Measurements from ENCODE around the gene IFT80. TPM values are rescaled to one million over a fixed set of nuclear protein-coding genes. Genes with fewer than 3 reads are reported as not detected.
"Not testable (repeated sequence)": the region's sequence is repeated elsewhere in the genome, so short reads cannot be mapped to it uniquely, and the experiment has no call there.

Gene IFT80
- total and polyA plus RNA-seq, 3 experiments from 2014 or later = 3.0 to 12.9 (median 9.4) TPM

GRCh38 chr3:160343132-160343531, 55.9 kb downstream of the IFT80 start:
- H3K9me3 Mint-ChIP-seq = peaks cover 0 to under 1% (median 0%) of the 10 kb centered on the region in 5 donors
- no peak overlapping the region for H3K4me3 ChIP-seq (ENCODE audit: low read length)
- CTCF ChIA-PET = interaction anchor here (1.3 kb wide), 1 partner anchor 311 kb away, joined by 3 read pairs; no protein-coding TSS in a partner anchor

GRCh38 chr3:160340351-160340750, 58.7 kb downstream of the IFT80 start:
- Histone ChIP-seq H3K4me1 (ENCODE audit: insufficient read depth, low read length) (no peaks in the 10 kb centered on the region), H3K9me3 (ENCODE audit: low read length) (no peaks in the 10 kb centered on the region), H3K36me3 (ENCODE audit: insufficient read depth, low read length) (no peaks in the 10 kb centered on the region), H3K27me3 (ENCODE audit: insufficient read depth, low read length, poor library complexity, severe bottlenecking) (no peaks in the 10 kb centered on the region), H3K27ac (ENCODE audit: low read depth, low read length) (no peak overlapping the region), H3K4me3 (ENCODE audit: low read length) (no peak overlapping the region)
- Mint-ChIP-seq H3K4me1 (no peaks in the 10 kb centered on the region), H3K36me3 (peaks cover 6 to 15% (median 14%) of the 10 kb centered on the region in 3 donors), H3K27me3 (no peaks in the 10 kb centered on the region), H3K4me3 (no peak overlapping the region), H3K27ac (no peak overlapping the region), H3K9me3 (peaks cover 0 to 5% (median 0%) of the 10 kb centered on the region in 5 donors)
- POLR2A ChIA-PET = no interaction called here
- DNase-seq = no peak
- CTCF ChIA-PET = no interaction called here

More at GRCh38 chr3:160343132-160343531, 55.9 kb downstream of the IFT80 start:
- Mint-ChIP-seq H3K4me3 (no peak overlapping the region), H3K27ac (no peak overlapping the region), H3K4me1 (no peaks in the 10 kb centered on the region), H3K27me3 (no peaks in the 10 kb centered on the region), H3K36me3 (peaks cover 9 to 17% (median 16%) of the 10 kb centered on the region in 3 donors)
- Histone ChIP-seq H3K9me3 (ENCODE audit: low read length) (no peaks in the 10 kb centered on the region), H3K27me3 (ENCODE audit: insufficient read depth, low read length, poor library complexity, severe bottlenecking) (no peaks in the 10 kb centered on the region), H3K36me3 (ENCODE audit: insufficient read depth, low read length) (no peaks in the 10 kb centered on the region), H3K27ac (ENCODE audit: low read depth, low read length) (no peak overlapping the region), H3K4me1 (ENCODE audit: insufficient read depth, low read length) (no peaks in the 10 kb centered on the region)
- POLR2A ChIA-PET = no interaction called here
- no peak for DNase-seq

- no peak overlapping the region for H3K27ac ChIP-seq (ENCODE audit: low read depth, low read length)
- no peaks in the 10 kb centered on the region for H3K36me3 ChIP-seq (ENCODE audit: insufficient read depth, low read length)
- H3K27me3 Mint-ChIP-seq = no peaks in the 10 kb centered on the region
- ChIA-PET CTCF (no interaction called here), POLR2A (no interaction called here)
- no peaks in the 10 kb centered on the region for H3K9me3 Mint-ChIP-seq
- H3K4me1 Mint-ChIP-seq = no peaks in the 10 kb centered on the region
- no peak overlapping the region for H3K4me3 ChIP-seq (ENCODE audit: low read length)
- H3K27me3 ChIP-seq (ENCODE audit: insufficient read depth, low read length, poor library complexity, severe bottlenecking) = no peaks in the 10 kb centered on the region
- H3K9me3 ChIP-seq (ENCODE audit: low read length) = no peaks in the 10 kb centered on the region
- no peak overlapping the region for H3K4me3 Mint-ChIP-seq
- H3K27ac Mint-ChIP-seq = no peak overlapping the region
- no peaks in the 10 kb centered on the region for H3K4me1 ChIP-seq (ENCODE audit: insufficient read depth, low read length)
- H3K36me3 Mint-ChIP-seq = peaks cover 0 to 10% (median 7%) of the 10 kb centered on the region in 3 donors
- DNase-seq = no peak
Measured at GRCh38 chr3:160331127-160331937, 67.7 kb downstream of the IFT80 start.

- DNase-seq = no peak
- H3K4me1 Mint-ChIP-seq = no peaks in the 10 kb centered on the region
- CTCF ChIA-PET = no interaction called here
Measured at GRCh38 chr3:160330690-160331089, 68.3 kb downstream of the IFT80 start.

GRCh38 chr3:160330109-160330508, 68.9 kb downstream of the IFT80 start:
- POLR2A ChIA-PET = no interaction called here
- no peaks in the 10 kb centered on the region for H3K36me3 ChIP-seq (ENCODE audit: insufficient read depth, low read length)
- Mint-ChIP-seq H3K9me3 (no peaks in the 10 kb centered on the region), H3K27me3 (no peaks in the 10 kb centered on the region), H3K4me3 (no peak overlapping the region), H3K36me3 (peaks cover 0 to 14% (median 7%) of the 10 kb centered on the region in 3 donors), H3K4me1 (no peaks in the 10 kb centered on the region), H3K27ac (no peak overlapping the region)
- H3K27me3 ChIP-seq (ENCODE audit: insufficient read depth, low read length, poor library complexity, severe bottlenecking) = no peaks in the 10 kb centered on the region
- DNase-seq = no peak
- H3K4me3 ChIP-seq (ENCODE audit: low read length) = no peak overlapping the region
- H3K9me3 ChIP-seq (ENCODE audit: low read length) = no peaks in the 10 kb centered on the region
- no peak overlapping the region for H3K27ac ChIP-seq (ENCODE audit: low read depth, low read length)
- H3K4me1 ChIP-seq (ENCODE audit: insufficient read depth, low read length) = no peaks in the 10 kb centered on the region
- CTCF ChIA-PET = no interaction called here

More at GRCh38 chr3:160330690-160331089, 68.3 kb downstream of the IFT80 start:
- POLR2A ChIA-PET = no interaction called here
- Histone ChIP-seq H3K4me3 (ENCODE audit: low read length) (no peak overlapping the region), H3K27me3 (ENCODE audit: insufficient read depth, low read length, poor library complexity, severe bottlenecking) (no peaks in the 10 kb centered on the region), H3K36me3 (ENCODE audit: insufficient read depth, low read length) (no peaks in the 10 kb centered on the region), H3K9me3 (ENCODE audit: low read length) (no peaks in the 10 kb centered on the region), H3K27ac (ENCODE audit: low read depth, low read length) (no peak overlapping the region), H3K4me1 (ENCODE audit: insufficient read depth, low read length) (no peaks in the 10 kb centered on the region)
- no peaks in the 10 kb centered on the region for H3K27me3 Mint-ChIP-seq
- no peak overlapping the region for H3K27ac Mint-ChIP-seq
- peaks cover 0 to 10% (median 7%) of the 10 kb centered on the region in 3 donors for H3K36me3 Mint-ChIP-seq
- no peaks in the 10 kb centered on the region for H3K9me3 Mint-ChIP-seq
- no peak overlapping the region for H3K4me3 Mint-ChIP-seq

DNA sequence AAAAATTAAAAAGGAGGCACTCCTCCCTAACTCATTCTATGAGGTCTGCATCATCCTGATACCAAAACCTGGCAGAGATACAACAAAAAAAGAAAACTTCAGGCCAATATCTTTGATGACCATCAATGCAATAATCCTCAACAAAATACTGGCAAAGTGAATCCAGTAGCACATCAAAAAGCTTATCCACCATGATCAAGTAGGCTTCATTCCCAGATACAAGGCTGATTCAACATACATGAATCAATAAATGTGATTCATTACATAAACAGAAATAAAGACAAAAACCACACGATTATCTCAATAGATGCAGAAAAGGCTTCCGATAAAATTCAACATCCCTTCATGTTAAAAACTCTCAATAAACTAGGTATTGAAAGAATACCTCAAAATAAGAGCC, 72.7 kb downstream of the IFT80 start:
- H3K27me3 Mint-ChIP-seq; H3K36me3 ChIP-seq (ENCODE audit: insufficient read depth, low read length); H3K9me3 Mint-ChIP-seq; DNase-seq; H3K4me3 Mint-ChIP-seq; CTCF ChIA-PET; H3K4me1 ChIP-seq (ENCODE audit: insufficient read depth, low read length); H3K4me1 Mint-ChIP-seq; H3K27ac Mint-ChIP-seq; H3K4me3 ChIP-seq (ENCODE audit: low read length); H3K27ac ChIP-seq (ENCODE audit: low read depth, low read length); POLR2A ChIA-PET; H3K9me3 ChIP-seq (ENCODE audit: low read length); H3K27me3 ChIP-seq (ENCODE audit: insufficient read depth, low read length, poor library complexity, severe bottlenecking): not testable (repeated sequence)
- H3K36me3 Mint-ChIP-seq = peaks cover 2 to 21% (median 4%) of the 10 kb centered on the region in 3 donors

DNA sequence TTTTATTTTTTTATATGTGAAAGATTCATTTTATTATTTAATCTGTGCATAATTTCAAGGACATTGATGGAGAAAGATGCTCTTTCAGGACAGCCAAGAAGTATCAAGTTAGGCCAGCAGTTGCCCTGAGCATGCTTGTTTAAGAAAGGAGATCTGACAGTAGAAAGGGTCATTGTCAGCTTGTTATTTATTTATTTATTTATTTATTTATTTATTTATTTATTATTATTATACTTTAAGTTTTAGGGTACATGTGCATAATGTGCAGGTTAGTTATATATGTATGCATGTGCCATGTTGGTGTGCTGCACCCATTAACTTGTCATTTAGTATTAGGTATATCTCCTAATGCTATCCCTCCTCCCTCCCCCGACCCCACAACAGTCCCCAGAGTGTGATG, 77.2 kb downstream of the IFT80 start:
- CTCF ChIA-PET, DNase-seq: not testable (repeated sequence)

GRCh38 chr3:160319322-160319721, 79.7 kb downstream of the IFT80 start:
- CTCF ChIA-PET = no interaction called here
- POLR2A ChIA-PET = no interaction called here
- H3K4me1 Mint-ChIP-seq = no peaks in the 10 kb centered on the region
- H3K9me3 Mint-ChIP-seq = no peaks in the 10 kb centered on the region
- no peaks in the 10 kb centered on the region for H3K9me3 ChIP-seq (ENCODE audit: low read length)
- no peak overlapping the region for H3K4me3 Mint-ChIP-seq
- H3K27ac ChIP-seq (ENCODE audit: low read depth, low read length) = no peak overlapping the region
- DNase-seq = no peak
- H3K27ac Mint-ChIP-seq = no peak overlapping the region
- H3K4me1 ChIP-seq (ENCODE audit: insufficient read depth, low read length) = no peaks in the 10 kb centered on the region
- H3K36me3 Mint-ChIP-seq = peaks cover 8 to 30% (median 10%) of the 10 kb centered on the region in 3 donors
- no peaks in the 10 kb centered on the region for H3K27me3 Mint-ChIP-seq
- no peaks in the 10 kb centered on the region for H3K27me3 ChIP-seq (ENCODE audit: insufficient read depth, low read length, poor library complexity, severe bottlenecking)
- no peak overlapping the region for H3K4me3 ChIP-seq (ENCODE audit: low read length)
- no peaks in the 10 kb centered on the region for H3K36me3 ChIP-seq (ENCODE audit: insufficient read depth, low read length)

More for the DNA sequence above, 77.2 kb downstream of the IFT80 start:
- H3K27ac Mint-ChIP-seq; H3K4me3 Mint-ChIP-seq; H3K4me3 ChIP-seq (ENCODE audit: low read length); H3K9me3 ChIP-seq (ENCODE audit: low read length); H3K27me3 Mint-ChIP-seq; H3K4me1 Mint-ChIP-seq; H3K4me1 ChIP-seq (ENCODE audit: insufficient read depth, low read length); H3K36me3 ChIP-seq (ENCODE audit: insufficient read depth, low read length); H3K9me3 Mint-ChIP-seq; H3K27ac ChIP-seq (ENCODE audit: low read depth, low read length); H3K27me3 ChIP-seq (ENCODE audit: insufficient read depth, low read length, poor library complexity, severe bottlenecking); POLR2A ChIA-PET: not testable (repeated sequence)
- peaks cover 5 to 16% (median 13%) of the 10 kb centered on the region in 3 donors for H3K36me3 Mint-ChIP-seq
